Stimulated activated CD4-positive, alpha-beta T cell treated with anti-CD3 and anti-CD28 coated beads, TNF-alpha, amount 100 ng/mL, for 1 hour (primary cell): ENCODE measurements around the gene RNF32.

Experiments used
- DNase-seq, 3 donors: peaks; one replicate each; pipeline ENCODE4 v3.0.0-alpha.2; 2020; ENCODE audit warnings: low read depth in 3 of 3, low spot score in 1 of 3

The RNF32 gene

DNA sequence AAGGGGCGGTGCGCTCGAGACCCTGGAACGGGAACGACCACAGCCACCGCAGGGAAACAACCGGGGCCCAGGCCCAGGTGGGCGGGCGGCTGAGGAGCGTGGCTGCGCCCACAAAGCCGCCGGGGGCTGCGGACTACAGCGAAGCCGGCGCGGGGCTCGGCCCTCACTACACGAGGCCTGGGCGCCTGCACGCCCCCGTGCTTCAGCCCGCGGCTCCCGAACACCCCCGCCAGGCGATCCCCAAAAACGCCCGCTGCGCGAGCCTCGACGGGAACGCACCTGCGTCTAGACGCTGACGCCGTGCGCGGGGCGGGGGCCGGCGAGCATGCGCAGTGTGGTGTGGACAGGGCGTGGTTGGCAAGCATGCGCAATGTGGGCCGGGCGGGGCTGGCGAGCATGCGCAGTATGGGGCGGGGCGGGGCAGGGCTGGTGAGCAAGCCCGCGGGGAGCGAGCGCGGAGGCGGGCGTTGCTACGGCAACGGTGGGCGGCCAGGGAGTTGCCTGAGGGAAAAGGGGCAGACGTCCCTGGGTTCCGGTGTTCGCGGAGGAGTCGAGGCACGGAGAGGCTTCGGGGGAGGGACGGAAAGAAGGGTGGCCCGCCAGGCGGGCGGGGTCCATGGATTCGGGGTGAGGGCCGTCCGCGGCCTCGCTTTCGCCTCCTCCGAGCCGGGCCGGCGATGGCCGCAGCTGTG is at the start of gene RNF32:
Gene RNF32, plus strand, starts transcription at position 518 of the 692 bp plus-strand sequence. CDS start 3,104 bp downstream, outside the sequence.
- peak; percentile 88 to 100 (median 88) for DNase-seq

GRCh38 chr7:156592155-156592884 is 48.3 kb upstream of the RNF32 start:
- no peak for DNase-seq

DNA sequence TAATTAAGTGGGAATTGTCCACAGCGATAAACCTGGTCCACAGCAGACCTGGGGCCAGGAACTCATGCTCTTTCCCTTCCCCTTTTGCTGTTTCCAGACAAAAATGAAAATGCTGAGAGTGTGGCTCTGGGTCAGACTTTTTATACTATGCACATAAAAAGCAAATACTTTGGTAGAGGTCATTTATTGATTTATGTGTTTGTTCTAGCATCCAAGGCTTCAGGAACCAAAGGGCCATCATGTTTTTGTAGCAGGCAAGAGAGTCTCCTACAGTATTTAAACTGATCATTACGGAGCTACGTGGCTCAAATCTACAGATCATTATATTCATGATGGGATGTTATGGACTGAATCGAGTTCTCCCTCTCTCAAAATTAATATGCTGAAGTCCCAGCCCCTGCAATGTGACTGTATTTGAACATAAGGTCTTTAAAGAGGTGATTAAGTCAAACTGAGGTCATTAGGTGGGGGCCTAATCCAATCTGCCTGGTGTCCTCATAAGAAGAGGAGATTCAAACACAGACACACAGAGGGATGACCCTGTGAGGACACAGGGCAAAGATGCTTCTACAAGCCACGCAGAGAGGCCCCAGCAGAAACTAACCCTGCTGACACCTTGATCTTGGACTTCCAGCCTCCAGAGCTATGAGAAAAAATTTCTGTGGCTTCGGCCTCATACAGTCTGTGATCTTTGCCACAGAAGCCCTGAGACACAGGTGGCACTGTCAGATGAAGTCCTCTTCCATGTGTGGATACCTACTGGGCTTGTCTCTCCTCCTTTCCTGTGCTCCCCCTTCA is 46.1 kb upstream of the RNF32 start:
- no peak for DNase-seq

- DNase-seq, result no peak
Measured at GRCh38 chr7:156600496-156600895, 40.1 kb upstream of the RNF32 start.

- DNase-seq, result no peak
Measured at GRCh38 chr7:156602283-156602682, 38.3 kb upstream of the RNF32 start.

GRCh38 chr7:156603011-156603410 is 37.6 kb upstream of the RNF32 start:
- no peak for DNase-seq

DNA sequence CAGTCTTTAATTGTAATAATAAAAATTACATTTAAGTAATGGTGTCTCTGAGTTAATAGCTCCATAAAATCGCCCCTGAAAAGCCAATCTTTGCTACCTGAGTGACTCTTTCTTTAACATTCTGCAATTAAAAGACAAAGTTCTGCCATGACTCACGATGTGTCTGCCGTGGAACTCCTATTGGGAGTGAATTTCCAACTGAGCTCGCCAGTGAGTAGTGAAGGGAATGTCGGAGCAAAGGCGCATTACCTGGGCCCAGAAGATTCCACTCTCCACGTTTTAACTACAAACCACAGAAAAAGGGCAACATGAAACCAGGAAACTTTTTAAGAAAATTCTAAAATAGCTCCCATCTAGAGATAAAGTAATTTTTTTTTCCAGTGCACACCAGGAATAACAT is 36.9 kb upstream of the RNF32 start:
- no peak for DNase-seq

- DNase-seq, result no peak
Measured at GRCh38 chr7:156604311-156604710, 36.3 kb upstream of the RNF32 start.

DNA sequence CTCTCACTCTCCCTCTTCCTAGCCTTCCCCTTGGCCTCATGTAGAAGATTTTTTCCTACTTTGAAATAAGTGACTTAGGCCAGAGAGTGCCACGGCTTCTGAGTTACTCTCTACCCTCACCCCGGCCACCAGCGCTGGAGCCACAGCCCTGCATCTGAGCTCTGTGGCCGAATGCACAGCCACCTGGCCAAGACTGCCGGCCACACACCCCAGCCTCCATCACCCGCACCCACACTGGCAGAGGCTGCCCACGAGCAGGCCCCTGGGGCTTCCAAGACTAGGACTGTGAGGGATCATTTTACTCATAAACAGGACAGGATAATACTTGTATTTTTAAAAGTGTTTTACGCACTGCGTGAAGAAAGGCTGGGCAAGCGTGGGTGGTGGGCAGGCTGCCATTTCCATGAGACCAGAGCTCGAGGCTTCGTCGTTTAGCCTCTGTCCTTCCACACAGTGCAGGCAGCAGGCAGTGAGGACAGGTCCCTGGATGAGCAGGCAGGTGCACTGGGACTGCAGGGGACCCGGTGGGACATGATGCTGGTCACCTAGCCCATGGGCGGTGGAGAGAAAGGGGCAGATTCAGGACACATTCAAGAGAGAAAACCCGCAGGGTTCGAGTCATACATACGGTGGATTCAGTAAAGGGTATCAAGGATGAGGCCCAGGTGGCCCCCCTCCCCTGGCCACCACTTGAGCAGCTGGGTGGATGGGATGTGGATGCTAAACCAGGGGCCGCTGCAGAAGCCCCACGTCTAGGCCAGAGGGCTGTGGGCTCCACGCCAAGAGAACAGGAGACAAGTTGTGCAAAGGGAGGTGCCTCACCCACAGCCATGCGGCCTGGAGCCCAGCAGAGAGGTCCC is 35.5 kb upstream of the RNF32 start:
- no peak for DNase-seq

DNA sequence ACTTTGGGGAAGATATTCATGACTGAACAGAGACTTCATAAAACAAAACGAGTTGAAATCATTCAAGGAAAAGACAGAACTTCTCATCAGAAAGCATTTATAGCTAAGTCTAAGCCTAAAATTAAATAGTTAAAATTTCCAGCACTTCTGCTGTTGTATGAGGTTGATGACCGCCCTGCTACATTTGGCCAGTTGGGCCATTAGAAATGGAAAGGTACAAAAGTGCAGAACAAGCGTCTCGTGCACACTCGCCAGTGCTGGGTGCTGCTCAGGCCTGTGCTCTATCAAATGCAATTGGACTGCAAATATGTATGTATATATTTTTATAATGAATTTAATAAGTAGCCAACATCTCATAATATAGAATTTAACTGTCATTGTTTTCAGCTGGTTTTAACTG is 34.4 kb upstream of the RNF32 start:
- DNase-seq, result no peak

GRCh38 chr7:156606691-156607331 is 33.8 kb upstream of the RNF32 start:
- DNase-seq, result no peak

DNA sequence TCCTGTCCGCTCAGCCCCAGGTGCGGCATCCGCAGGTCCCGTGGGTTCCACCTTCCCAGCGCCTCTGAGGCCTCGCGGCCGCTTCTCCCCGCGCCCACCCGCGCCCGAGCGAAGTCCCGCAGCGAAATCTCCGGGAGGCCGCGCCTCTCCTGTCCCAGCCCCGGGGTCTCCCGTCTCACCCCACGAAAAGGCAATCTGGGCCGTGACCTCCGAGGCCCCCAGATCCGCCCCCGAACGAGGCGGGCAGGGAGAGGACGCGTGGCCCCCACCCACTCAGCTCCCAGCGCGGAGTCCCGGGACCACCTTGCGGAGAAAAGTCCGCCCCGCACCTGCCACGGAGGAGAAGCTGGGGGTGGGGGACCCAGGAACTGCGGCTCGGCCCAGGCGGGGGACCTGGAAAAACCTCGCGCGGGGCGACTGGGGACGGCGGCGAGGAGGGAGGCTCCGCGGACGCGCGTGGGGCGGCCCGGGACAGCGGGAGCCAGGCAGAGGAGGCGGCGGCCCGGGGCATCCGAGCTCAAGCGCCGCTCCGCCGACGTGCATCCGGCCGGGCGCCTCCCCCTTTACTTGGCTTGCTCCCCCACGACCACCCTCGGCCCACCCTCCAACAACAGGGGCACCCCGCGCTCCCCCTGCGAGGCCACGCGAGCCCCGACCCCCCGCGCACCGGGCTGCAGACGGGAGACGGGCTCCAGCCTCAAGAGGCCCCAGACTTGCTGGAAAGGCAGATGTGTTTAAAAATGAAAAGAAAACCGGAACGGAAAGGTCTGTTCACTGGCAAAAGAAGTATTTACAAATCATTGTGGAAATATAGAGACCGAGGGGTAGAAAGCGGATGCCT is 33.0 kb upstream of the RNF32 start:
- no peak for DNase-seq

- DNase-seq, result no peak
Measured at GRCh38 chr7:156608173-156608478, 32.4 kb upstream of the RNF32 start.

- no peak for DNase-seq
Measured at GRCh38 chr7:156609010-156609877, 31.3 kb upstream of the RNF32 start.

GRCh38 chr7:156610130-156610529 is 30.4 kb upstream of the RNF32 start:
- DNase-seq, result no peak

GRCh38 chr7:156610601-156611000 is 30.0 kb upstream of the RNF32 start:
- no peak for DNase-seq

GRCh38 chr7:156611014-156612010 is 29.3 kb upstream of the RNF32 start:
- no peak for DNase-seq

DNA sequence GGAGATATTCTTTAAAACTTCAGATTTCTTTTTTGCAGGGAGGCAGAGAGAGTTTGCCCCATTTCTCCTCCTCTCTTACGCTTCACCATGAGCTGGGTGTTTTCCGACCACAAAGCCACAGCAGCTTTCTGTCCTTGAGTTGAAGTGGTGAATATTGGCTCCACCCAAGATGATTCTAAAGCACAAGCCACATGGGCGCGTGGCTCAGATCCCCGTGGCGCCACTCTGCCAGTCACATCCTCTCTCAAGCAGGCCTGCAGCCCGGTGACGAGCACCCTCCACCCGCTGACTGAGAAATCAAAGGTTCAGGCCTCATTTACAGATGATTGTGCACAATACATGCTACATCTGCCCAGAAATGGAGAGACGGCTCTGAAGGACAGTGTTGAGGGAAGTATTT is 27.6 kb upstream of the RNF32 start:
- DNase-seq, result peak; percentile 26 to 42 (median 41)
